T follicular helper cell (primary cell): ENCODE results near the gene TCFL5.
A peak's percentile ranks its signal among the peaks of the same experiment; 100 is the strongest.
"Not testable (repeated sequence)": the region's sequence is repeated elsewhere in the genome, so short reads cannot be mapped to it uniquely, and the experiment has no call there.

Experiments
- DNase-seq: peaks from one replicate; pipeline ENCODE4 v3.0.0-alpha.2; 2020; ENCODE audit warnings: low read depth

Gene TCFL5

DNA sequence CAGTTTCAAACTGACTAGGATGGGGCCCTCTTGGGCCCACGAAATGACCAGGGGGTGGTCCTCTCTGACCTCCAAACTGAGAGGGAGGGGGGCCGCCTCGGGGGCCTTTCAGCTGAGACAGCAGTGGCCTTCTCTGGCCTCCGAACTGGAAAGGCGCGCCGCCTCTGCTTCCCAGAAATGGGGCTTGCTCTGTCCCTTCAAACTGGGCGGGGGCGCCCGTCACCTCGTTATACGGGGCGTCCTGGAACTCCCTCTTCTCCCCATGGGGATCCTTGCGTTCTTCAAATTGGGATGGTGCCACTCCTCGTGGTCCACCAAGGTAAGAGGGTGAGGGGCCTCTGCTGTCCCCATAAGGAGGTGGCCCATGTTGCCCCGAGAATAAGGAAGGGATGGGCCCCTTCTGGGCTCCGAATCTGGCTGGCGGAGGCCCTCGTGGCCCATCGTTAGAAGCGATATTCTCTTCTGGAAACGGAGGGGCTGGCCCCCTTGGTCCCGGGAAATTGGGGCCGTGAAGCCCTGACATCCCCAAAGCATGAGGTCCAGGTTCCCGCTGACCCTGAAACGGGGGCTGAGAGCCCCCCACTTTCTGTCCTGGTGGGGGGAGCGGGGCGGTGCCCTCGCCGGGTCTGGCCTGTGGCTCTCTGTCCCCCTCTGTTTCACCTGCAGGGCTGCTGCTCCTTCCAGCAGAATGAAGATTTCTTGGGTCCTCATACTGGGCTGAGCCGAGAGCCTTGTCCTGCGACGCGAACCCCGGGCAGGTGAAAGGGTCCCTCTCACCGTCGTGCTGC, 18.7 kb upstream of the TCFL5 start:
- no peak for DNase-seq

- no peak for DNase-seq
Observed at GRCh38 chr20:62879275-62880146, 17.9 kb upstream of the TCFL5 start.

- DNase-seq: no peak
Observed at GRCh38 chr20:62878244-62879038, 16.8 kb upstream of the TCFL5 start.

DNA sequence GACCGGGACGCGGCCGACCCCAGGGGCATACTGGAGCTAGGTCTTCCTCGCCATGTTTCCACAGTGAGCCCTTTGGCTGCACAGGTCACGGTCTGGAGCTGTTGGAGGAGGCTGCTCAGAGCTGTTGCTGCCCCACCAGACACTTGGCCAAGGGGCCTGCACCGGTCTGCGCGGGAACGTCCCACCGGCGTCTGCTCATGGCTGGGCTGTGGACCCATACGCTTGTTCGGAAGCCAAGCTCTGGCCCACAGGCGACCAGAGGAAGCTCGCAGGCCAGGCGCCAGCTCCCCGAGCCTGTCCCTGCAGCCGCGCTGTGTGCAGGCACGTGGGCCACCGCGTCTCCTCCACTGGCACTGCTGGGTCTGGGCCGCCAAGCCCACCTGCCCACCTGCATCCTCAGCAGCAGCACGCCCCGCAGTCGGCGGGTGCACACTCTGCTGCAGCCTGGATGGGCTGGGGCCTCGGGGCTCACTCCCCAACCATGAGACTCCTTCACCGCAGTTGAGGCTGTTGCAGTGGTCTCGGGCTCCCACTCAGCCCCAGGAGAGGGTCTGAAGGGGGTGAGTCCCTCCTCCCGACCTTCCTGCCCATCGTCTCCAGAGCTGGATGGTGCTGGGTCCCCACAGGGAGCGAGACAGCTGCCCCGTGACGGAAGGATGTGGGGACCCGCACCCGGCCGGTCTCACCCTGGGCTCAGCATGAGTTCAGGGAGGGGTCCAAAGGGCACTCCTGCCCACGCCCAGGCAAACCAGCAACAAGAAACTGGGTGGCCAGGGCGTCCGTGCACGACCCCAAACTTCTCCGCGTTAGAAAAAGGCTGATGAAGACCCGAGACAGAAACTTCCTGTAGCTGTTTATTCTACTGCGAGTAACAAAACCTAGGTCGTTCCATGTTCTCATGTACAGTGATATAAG, 15.5 kb upstream of the TCFL5 start:
- no peak for DNase-seq

- DNase-seq: no peak
Observed at GRCh38 chr20:62876501-62876901, 14.9 kb upstream of the TCFL5 start.

DNA sequence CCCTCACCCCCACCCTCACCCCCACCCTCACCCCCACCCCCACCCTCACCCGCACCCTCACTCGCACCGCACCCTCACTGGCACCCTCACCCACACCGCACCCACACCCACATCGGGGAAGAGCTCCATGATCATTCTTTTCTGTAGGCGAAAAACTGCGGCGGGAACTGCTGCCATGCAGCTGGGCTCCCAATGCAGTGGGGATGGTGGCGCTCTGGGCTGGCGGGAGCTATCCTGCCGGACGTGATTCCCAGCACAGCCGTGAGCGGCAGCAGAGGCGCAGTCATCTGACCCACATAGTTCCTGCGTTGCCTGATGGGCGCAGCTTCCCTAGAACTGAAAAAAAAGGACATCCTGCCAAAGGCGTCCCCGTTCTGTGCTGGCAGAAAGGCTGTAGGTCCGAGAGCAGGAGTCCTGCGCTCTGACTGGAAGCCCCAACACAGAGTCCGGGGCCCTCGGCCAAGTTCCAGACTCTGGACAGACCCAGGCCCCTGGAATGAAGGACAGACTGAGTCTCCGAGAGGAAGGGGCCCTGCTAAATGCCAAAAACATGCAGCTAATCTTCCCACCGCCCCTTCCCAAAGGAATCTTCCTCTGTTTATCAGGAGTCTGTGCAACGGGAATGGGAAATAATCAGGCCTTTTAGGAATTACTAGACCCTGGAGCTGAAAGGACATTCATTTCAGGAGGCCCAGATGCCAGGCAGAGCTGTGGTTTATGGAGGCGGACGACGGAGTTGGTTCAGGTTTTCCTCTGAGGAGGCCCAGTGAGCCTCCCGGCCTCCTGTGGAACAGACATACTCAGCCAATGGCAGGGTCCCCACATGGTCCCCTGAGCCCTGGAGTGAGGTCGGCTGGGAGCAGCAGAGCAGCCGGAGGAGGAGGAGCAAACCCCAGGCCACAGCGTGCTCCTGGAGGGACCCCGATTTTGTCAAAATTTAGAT, 14.1 kb upstream of the TCFL5 start:
- no peak for DNase-seq

- no peak for DNase-seq
Observed at GRCh38 chr20:62874964-62875344, 13.3 kb upstream of the TCFL5 start.

- not testable (repeated sequence) for DNase-seq
Observed at GRCh38 chr20:62873681-62874031, 12.0 kb upstream of the TCFL5 start.

DNA sequence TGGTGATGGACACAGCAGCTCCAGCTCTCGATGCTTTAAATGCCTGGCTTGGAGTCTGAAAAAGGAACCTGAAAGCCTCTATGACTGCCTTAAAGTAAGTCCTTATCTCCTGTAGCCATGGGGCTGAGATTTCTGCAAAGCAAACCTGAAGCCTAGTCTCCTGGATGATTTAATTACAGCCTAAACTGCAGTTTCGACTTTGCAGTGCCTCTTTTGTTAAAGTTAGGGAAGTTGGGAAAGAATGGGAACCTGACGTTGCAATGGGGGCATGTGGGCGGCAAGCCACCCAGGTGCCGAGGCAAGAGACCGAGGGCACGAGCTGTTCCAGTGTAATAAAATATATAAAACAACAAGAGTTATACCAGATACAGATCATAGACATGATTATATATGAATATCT, 11.7 kb upstream of the TCFL5 start:
- DNase-seq: no peak

DNA sequence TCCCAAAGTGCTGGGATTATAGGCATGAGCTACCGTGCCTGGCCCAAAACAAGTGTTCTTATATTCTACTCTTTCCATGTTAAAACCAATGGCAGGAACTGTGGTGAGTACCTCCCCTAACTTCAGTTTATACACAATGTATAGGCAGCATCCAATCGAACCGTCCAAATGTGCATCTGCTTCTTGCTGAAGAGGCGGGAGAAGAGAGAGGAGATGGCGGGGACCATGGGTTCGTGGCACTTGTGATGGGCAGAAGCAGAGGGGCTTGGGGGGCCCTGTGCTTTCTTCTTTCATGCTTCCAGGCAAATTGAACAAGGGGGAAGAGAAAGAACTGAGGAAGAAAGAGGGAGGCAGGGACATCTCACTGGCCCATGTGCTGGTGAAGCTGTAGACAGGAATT, 11.2 kb upstream of the TCFL5 start:
- no peak for DNase-seq

DNA sequence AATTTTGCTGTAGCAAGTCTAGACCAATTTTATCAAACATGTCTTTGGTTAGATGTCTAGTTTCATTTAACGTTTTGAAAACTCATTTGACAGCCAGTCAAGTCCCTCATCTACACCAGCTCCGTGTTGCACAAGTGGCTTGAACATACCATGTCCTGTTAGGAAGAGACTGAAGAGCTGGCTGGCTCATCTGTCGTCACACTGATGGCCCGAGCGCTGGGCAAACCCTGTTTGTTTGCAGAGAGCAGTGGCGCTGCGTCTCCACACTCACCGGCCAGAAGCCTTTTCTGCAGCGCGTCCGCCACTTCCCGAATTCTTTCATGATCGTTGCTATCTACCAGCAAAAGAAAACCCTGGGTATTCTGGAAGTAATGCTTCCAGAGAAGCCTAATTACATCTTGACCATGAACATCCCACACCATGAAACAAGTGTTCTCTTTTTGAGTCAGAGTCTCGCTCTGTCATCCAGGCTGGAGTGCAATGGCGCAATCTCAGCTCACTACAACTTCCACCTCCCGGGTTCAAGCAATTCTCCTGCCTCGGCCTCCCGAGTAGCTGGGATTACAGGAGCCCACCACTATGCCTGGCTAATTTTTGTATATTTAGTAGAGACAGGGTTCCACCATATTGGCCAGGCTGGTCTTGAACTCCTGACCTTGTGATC, 10.7 kb upstream of the TCFL5 start:
- DNase-seq: no peak

DNA sequence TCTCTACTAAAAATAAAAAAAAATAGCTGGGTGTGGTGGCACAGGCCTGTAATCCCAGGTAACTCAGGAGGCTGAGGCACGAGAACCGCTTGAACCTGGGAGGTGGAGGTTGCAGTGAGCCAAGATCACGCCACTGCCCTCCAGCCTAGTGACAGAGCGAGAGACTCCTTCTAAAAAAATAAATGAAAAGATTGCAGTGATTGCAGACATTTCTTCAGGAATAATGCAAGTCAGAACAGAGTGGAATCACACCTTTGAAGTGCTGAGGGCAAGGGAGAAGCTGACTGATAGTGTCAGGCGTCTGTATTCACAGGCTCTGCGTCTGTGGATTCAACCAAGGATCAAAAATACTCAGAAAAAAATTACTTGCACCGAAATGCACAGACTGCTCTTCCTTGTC, 2.6 kb upstream of the TCFL5 start:
- DNase-seq: no peak

GRCh38 chr20:62860924-62861691, 514 bp downstream of the TCFL5 start:
- peak; percentile 34 for DNase-seq

DNA sequence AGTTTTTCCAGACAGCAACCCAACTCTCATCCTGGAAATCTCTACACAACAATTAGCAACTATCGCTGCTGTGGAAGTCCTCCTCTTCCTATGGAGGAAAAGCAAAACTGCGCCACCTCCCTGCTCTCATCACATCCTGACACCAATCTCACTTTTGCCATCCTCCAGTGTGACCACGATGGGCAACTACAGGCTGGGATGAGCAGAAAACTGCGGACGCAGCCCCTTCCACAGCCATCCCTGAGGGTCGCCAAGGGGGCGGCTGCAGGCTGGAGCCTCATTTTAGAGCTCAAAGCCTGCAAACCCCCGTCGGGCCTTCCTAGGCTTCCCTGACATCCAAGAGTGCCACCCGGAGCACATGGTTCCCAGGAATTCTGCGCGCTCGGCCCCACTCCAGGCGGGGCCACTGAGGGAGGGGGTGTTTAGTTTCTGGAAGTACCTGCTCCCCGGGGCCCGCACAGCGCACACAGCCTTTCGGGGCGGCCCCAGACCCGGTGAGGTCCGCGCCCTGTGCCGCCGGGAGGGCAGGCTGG, 1.2 kb downstream of the TCFL5 start:
- DNase-seq: no peak

- no peak for DNase-seq
Observed at GRCh38 chr20:62859721-62860120, 1.9 kb downstream of the TCFL5 start.

DNA sequence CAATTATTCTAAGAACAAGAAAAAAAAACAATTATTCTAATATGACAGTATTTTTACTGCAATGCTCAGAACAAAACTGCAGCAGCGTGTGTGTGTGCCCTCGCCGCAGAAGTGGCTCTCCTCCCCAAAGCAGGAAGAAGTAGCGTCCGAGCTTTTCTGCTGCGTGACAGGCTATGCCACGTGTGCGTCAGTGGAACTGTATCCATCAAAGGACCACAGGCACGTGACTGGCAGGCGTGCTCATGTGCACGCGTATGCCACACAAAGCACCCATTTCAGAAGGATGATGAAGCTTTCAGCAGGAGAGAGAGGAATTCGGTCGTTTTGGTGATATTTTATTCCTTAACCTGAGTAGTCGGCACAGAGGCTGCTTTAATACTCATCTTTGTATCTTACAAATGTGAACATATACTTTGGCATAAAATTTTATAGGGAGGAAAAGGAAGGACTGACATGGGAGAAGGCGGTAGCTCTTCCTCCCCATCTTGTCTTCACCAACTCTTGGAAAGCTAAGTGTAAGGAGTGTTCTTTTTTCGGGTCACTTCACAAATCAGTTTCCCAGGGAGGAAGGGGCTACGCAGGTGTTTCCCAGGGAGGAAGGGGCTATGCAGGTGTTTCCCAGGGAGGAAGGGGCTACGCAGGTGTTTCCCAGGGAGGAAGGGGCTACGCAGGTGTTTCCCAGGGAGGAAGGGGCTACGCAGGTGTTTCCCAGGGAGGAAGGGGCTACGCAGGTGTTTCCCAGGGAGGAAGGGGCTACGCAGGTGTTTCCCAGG, 3.4 kb downstream of the TCFL5 start:
- DNase-seq: no peak

- no peak for DNase-seq
Observed at GRCh38 chr20:62856931-62857619, 4.5 kb downstream of the TCFL5 start.
